GM19452 (cell line): ENCODE results near the gene CPLANE2.
"Not testable (repeated sequence)": the region's sequence is repeated elsewhere in the genome, so short reads cannot be mapped to it uniquely, and the experiment has no call there.

Source experiments
- ATAC-seq: cut with Tn5 transposase; IDR thresholded peaks from one replicate; pipeline ENCODE4 v1.9.1; 2021; ENCODE audit not compliant: unreplicated experiment

The CPLANE2 gene

GRCh38 chr1:16210581-16210980, 26.4 kb downstream of the CPLANE2 start:
- no peak for ATAC-seq

GRCh38 chr1:16209847-16210407, 27.1 kb downstream of the CPLANE2 start:
- no peak for ATAC-seq

GRCh38 chr1:16209132-16209846, 27.7 kb downstream of the CPLANE2 start:
- ATAC-seq = no peak

GRCh38 chr1:16208270-16208987, 28.6 kb downstream of the CPLANE2 start:
- ATAC-seq = no peak

- no peak for ATAC-seq
Measured at GRCh38 chr1:16207318-16208269, 29.4 kb downstream of the CPLANE2 start.

GRCh38 chr1:16206547-16207317, 30.3 kb downstream of the CPLANE2 start:
- ATAC-seq = peak; percentile 76

- ATAC-seq = peak; percentile 10
Measured at GRCh38 chr1:16205891-16206546, 31.0 kb downstream of the CPLANE2 start.

- no peak for ATAC-seq
Measured at GRCh38 chr1:16205334-16205671, 31.7 kb downstream of the CPLANE2 start.

GRCh38 chr1:16204634-16205333, 32.2 kb downstream of the CPLANE2 start:
- ATAC-seq = no peak

- no peak for ATAC-seq
Measured at GRCh38 chr1:16204216-16204615, 32.8 kb downstream of the CPLANE2 start.

- no peak for ATAC-seq
Measured at GRCh38 chr1:16203550-16203949, 33.4 kb downstream of the CPLANE2 start.

GRCh38 chr1:16202281-16203210, 34.4 kb downstream of the CPLANE2 start:
- ATAC-seq = no peak

- no peak for ATAC-seq
Measured at GRCh38 chr1:16199700-16200099, 37.3 kb downstream of the CPLANE2 start.

- no peak for ATAC-seq
Measured at GRCh38 chr1:16199157-16199501, 37.9 kb downstream of the CPLANE2 start.

- no peak for ATAC-seq
Measured at GRCh38 chr1:16198444-16199156, 38.4 kb downstream of the CPLANE2 start.

- no peak for ATAC-seq
Measured at GRCh38 chr1:16196874-16197273, 40.1 kb downstream of the CPLANE2 start.

- ATAC-seq = not testable (repeated sequence)
Measured at GRCh38 chr1:16196139-16196538, 40.8 kb downstream of the CPLANE2 start.

- no peak for ATAC-seq
Measured at GRCh38 chr1:16195518-16195905, 41.5 kb downstream of the CPLANE2 start.
